NCI-H510A (cell line): ENCODE results near the gene APBA1.
"Not testable (repeated sequence)": the region's sequence is repeated elsewhere in the genome, so short reads cannot be mapped to it uniquely, and the experiment has no call there.

Experiments
- DNase-seq: peaks from one replicate; lab custom pipeline; 2025; lab: John Stamatoyannopoulos, UW

Gene APBA1

DNA sequence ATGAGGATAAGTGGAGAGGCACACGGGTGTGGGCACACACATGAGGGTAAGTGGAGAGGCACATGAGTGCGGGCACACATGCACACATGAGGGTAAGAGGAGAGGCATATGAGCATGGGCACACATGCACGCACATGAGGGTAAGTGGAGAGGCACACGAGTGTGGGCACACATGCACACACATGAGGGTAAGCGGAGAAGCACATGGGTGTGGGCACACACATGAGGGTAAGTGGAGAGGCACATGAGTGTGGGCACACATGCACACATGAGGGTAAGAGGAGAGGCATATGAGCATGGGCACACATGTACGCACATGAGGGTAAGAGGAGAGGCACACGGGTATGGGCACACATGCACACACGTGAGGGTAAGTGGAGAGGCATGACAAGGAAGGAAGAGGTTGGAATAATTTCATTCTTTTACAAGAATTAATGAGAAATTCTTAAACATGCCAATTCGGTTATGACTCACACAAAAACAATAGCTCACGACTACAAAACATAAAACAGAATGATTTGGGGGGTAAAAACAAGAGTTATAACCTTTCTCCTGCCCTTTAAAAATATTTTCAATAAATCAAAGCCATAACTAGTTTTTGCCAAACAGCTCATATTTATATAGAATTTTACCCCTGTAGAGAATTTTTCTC lies 67.5 kb downstream of the APBA1 start:
- no peak for DNase-seq

DNA sequence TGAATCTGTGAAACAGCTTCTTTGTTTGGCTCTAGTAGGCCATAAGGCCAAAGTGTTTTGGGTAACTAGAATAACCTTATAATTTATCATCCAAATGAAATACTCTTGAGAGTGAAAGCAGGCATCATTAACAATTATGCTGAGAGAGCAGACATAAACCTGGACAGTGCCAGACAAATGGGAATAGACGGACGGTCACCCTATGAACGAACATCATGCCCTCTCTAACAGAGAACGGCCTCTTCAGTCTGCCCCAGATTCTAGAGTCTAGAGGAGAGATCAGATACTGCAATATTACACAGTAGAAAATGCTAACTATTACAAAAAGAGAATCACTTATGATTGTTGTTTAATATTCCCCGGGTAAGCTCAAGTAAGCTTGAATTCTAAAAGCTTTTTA lies 68.5 kb downstream of the APBA1 start:
- DNase-seq, result no peak

DNA sequence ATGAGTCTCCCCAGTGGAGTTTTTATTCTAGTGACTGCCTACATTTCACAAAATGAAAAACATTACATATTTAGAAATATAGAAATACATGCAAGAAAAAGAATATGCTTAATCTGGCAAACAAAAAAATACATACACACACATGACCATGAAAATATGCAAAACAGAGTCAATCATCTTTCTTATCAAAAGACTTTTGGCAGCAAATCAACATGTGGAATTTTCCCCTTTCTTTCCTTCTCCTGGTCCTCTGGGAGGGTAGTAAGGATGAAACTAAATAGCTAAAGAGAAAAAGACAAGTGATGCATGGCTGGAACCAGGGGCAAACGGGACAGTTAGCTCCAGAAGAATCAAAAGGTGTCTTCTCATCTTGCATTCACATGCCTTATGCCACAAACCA lies 69.4 kb downstream of the APBA1 start:
- no peak for DNase-seq

DNA sequence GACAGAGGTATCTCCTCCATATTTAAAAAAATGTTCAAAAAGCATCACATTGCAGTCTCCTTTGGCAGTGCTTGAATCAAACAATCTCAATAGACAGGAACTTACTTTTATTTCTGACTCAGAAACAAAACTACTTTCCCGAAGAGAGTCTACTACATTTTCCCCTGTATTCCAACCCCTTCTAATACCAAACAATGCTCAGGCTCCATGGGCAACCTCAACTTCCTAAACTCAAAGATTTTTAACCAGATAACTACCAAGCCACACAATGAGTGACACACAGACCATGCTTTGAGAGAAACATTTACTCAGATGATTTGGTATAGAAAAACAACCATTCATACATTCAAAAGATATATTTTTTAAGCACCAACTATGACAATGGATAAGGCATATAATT lies 70.5 kb downstream of the APBA1 start:
- no peak for DNase-seq

DNA sequence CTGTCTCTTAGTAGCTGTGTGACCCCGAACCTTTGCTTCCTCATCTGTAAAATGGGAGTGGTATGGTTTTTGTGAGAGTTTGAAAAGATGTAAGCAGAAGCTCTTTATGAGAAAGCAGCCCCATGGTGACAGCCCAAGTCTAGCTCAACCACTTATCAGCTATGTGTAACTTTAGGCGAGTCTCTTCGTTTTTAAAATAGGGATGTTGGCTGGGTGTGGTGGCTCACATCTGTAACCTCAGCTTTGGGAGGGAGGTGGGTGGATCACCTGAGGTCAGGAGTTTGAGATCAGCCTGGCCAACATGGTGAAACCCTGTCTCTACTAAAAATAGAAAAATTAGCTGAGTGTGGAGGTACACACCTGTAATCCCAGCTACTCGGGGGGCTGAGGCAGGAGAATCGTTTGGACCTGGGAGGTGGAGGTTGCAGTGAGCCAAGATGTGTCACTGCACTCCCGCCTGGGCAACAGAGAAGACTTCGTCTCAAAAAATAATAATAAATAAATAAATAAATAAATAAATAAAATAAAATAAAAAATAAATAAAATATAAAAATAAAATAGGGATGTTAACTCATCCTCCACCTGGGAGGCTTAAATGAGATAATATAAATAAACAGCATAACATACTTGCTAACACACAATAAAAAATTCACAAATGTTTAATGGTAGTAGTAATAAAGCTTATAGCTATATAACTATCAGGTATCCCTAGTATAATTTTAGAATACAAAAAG lies 71.7 kb downstream of the APBA1 start:
- DNase-seq, result no peak

DNA sequence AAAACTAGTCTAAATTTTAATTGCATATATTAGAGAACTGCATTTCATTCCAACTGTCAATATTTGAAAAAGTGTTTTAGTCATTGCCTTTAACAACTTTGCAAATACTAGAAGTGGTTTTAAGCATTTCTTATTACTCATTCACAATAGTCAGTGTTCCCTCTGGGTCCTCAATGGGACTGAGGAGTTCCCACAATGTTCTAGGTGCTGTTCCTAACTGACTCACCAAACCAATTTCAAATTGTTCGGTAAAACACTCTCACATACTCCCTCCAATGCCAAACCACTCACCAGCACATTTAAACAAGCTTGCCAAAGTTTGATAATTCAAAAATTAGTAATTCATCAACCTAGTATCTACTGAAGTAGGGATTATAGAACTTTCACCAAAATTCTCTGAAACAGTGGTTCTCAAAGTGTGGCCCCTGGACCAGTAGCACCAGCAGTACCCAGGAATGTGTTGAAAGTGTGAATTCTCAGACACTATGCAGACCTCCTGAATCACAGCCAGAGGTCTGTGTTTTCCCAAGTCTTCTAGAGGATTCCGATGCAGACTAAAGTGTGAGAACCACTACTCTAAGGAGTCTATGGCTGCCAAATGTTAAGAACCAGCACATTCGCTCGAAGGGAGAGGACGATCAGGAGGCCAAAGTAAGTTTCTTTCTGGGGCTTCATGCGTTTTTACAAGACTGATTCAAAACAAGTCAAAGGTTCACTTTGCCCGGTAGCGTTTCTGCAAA lies 72.8 kb downstream of the APBA1 start:
- no peak for DNase-seq

DNA sequence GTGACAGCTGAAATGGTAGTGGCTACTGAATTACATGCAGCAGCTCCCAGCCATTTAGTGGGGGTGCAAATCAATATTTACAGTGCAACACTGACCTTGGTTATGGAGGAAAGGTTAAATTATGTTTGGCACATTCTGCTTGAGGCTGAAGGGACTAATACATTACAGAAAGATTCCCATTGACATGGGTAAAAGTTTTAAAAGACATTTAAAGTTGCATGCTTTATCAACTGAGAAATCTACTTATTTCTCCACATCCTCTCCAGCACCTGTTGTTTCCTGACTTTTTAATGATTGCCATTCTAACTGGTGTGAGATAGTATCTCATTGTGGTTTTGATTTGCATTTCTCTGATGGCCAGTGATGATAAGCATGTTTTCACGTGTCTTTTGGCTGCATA lies 75.3 kb downstream of the APBA1 start:
- DNase-seq, result not testable (repeated sequence)

DNA sequence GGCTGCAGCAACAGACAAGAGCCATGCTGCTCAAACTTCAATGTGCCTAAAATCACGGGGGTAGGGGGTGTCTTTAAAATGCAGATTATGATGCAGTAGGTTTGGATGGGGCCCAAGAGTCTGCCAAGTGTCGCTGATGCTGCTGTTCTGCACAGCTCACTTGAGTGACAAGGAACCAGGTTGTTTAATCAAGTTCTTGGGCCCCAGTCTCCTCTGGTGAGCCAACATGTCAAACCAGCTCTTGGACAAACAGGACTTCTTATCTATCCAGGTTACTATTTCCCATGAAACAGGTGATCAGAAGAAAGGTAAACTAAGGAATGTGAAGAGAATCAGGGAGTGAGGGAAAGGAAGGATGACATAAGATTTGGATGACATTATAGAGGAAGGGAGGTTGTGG lies 78.0 kb downstream of the APBA1 start:
- DNase-seq, result no peak

DNA sequence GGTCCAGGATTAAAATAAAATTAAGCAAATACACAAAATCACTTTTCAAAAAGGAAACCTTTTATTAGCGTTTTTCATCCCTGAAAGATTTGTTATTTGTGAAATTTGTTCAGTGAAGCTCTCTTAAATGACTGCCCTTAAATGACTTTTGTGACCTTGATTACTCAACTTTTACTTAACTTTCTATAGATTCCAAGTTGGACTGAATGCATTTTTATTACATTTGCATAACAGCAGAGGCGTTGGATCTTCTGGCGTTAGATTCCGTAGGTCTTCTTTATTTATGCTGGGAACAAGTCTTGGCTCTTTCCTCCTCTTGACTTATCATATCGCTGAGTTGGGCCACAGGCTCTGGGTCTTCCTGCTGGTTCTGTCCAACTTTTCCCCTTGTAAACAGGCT lies 78.4 kb downstream of the APBA1 start:
- DNase-seq, result no peak

DNA sequence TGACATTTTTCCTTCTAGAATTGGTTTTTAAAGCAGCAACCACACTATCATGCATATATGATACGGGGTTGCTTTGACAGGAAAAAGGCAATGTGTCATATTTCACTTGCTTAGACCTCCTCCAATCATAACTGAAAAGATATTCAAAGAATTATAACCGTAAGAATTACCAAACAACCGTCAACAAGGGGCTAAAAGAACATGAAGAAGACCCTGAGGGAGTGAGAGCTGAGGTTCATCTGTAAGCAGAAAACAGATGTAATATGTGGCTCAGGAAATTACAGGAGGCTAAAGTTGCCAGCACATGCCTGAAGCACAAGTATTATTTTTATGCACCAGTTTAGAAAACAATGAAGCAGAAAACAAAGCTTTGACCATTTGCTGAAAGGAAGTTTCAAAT lies 78.9 kb downstream of the APBA1 start:
- DNase-seq, result no peak

DNA sequence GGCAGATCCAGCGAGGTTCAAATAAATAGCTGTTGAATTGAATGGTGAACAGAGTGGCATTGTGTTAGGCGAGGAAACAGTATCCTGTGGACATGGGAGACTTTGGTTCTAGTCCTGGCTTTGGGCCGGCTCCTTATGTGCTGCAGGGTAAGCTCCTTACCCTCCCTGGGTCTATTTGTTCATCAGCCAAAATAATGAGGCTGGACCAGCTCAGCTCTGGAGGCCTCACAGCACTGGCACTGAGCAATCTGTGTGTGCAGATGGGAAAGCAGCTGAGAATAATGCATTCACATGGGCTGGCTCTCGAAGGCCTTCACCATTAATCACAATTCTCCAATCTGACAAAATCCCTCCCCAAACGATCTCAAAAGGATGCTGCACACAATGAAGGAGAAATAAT lies 81.9 kb downstream of the APBA1 start:
- no peak for DNase-seq

DNA sequence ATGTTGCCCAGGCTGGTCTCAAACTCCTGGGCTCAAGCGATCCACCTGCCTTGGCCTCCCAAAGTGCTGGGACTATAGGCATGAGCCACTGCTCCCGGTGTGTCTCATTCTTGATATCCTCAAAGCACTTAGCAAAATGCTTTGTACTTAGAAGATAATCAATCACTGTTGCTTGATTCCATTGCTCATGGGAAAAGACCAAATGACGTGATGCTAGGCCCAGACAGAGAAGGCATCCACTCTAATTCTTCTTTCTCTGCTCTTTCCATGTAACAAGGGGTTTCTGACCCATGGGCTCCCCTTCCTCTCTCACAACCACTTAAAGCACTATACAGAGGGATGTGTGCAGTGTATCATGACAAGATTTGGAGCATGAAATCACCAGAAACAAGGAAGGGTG lies 83.0 kb downstream of the APBA1 start:
- no peak for DNase-seq

DNA sequence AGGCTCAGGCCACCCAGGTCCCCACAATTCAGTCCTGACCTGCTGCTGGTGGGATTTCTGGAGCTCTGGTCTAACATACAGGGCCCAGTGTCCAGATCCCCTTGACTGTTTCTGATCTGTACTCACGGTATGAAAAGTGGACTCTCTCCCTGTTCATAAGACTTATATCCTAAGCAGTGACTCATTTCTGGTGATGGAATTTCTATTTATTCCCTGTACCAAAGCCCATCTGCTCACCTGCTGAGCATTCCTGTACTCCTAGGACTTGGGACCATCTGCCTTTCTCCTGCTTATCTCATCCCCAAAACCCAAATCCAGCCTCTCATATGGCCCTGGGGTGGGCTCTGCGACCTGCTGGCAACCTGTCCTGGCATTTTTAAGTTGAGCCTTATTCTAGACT lies 86.6 kb downstream of the APBA1 start:
- DNase-seq, result no peak

DNA sequence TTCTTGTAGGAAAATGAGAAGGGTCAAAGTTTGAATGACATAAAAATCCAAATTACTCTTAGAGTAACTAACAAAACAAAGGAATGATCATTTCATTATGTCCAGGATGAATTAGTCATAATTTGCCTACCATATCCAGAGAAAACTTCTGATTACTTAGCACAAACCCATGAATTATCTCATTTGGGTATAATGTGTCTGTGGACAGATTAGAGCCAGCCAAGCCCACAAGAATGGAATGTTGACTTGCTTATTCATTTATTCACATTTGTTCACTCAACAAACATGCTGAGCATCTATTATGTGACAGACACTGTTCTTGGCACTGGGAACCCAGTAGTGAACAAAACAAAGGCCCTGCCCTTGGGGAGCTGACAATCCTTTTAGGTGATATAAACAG lies 87.4 kb downstream of the APBA1 start:
- no peak for DNase-seq

DNA sequence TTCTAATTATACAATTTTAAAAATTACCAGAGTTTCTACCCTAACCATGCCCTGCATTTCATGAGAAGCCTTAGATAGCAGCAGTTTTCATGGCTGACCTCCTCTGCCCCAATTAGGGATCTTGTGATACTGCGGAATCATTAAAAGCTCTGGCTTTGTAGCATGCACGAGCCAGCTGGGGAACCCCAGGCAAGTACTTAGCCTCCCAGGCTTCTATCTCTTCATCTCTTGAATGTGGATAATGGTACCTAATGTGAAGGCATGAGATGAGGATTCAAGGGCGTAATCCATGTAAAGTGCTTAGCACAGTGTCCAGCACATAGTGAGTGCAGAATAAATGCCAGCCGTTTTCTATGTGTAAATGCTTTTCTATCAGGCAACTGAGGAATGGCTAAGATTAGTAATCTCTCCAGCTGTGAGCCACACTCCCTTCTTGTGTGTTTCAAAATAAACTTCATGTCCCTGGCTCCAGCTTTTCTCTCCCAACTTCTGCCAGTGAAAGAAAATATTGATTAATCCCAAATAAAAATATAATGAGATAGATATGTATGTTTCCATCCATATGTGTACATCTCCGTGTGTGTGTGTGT lies 88.4 kb downstream of the APBA1 start:
- no peak for DNase-seq

DNA sequence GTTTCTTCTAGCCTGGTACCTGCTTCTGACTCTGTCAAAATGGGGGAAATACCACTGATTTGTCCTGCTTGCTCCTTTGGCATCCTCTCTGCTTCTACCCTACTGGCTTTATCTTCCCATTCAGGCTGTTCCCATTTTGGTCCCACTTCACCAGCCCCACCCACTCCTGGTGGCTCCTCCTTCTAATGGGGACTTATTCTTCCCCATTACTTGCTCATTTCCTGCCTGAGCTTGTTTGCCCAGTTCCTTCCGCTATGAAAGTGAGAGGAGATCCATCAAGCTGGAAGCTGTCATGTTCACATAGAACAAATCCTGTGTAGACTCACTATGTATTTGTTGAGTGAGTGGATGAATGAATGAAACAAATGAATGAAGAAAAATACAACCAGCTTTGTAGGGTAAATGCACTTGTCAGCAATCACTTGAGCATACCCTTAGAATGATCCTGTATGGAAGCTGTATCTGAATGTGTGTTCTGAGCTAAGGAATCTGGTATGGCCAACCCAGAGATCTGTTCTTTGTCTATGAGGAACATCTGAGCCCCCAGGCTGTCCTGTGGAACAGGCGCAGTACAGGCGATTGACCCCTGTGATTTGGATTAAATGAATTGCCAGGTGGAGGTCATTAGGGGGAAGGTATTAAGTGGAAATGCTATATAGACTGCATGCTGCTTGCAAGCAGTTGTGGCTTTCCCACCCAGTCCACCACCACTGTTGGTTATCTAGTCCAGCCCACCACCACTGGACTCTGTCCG lies 89.5 kb downstream of the APBA1 start:
- no peak for DNase-seq

DNA sequence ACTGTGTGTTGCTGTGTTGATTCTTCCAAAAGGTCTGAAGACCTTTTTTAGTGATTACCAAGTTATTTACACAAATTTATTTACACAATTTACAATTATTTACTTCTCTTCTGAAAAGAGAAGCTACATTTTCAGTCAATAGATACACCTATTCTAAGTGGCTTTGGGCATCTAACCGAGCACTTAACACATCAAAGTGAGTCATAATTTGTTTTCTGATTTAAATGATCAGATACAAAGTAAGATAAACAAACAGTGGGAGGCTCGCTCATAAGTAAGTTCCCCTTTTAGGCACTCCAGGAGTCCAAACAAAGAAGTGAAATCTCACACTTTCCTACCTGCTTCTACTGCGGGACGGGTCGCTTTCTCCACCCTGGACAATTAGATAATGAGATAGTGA lies 90.2 kb downstream of the APBA1 start:
- no peak for DNase-seq

DNA sequence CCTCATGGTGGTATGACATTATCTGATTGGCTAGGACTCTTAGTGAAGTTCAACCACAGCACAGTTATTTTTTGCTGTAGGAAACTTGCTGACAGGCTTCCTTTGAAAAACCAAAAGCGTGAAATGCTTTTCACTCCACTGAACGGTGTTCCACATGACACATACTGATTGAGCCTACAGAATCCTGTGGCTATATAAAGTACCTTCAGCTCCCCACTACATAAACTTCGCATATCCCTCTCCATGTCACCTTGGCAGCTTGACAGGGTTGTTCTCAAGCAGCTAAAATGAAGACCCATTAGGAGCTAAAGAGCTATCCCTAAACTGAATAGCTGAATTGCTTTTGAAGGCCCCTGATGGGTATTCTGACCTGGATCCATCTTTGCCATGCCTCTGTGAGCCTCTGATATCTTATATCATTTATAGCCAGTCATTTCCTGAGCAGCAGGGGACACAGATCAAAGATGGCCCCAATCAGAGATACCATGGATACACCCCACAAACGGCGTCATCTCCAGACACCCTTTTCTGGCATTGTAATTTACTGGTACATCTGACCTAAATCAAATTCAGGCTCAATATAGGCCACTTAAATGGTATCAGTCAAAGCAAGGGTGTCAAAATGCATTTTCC lies 91.5 kb downstream of the APBA1 start:
- no peak for DNase-seq

DNA sequence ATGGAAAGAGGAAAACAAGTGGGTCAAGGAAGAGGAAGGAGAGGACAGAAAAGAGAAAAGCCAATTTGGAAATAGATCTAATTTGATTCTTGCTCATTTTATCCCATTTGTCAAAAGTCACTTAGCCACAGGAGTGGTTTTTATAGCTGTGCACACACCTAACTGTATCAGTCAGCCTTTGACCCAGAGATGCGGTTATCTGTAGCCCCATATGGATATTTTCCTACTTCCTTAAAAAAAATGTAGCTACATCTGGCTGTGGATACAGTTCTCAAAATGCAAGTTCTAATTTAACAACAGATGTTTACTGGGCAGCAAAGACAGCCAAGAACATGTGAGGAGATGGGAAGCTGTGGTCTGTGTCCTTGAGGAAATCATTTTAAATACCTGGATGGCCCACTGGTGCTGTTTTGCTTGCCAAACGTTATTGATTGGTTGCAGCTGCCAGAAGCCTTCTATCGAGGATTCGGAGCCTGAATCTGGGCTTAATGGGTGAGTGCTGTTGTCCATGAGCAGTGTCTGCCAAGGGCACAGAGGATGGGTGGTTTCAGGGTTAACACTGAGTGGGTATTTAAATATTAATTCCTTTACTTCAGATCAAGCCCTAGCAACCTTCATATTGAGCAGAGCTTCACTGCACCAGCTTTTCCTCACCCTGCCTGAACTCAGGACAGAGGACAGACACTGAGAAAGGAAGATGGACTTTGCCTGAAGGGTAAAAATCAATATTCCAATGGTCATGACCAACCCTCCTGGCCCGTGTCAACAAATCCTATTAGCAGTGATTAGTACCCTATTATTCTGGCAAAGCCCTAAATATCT lies 92.2 kb downstream of the APBA1 start:
- DNase-seq, result no peak

DNA sequence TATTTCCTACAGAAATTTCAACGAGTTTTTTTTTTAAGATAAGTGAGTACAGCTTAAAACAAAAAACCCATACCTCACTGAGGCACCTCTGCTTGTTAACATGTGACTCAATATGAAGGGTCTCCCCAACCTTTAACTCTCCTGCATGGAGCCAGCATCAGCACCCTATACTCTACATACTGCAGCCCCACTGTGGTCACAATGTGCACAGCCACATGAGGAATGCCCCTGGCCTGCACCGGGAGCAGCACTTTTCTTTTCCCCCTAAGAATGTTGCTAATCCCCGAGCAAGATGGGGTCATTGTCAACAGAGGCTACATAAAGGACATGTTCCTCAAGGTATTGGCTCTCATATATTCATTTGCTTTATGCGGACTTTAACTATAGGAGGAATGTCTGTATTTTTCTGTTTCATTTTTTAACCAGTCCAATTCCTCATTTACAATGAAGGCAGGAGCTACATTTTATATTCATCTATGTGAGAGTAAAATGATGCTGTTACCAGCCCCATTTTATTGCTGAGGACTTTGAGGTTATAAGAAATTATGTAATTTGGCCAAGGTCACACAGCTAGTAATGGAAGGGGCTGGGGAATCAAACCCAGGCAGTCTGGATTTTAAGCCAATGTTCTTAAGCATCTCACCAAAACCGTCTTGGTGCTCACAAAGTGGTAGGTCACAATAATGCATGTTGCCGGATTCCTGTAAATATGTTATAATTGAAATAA lies 93.0 kb downstream of the APBA1 start:
- no peak for DNase-seq
